Stimulated activated CD4-positive, alpha-beta T cell treated with anti-CD3 and anti-CD28 coated beads, Interleukin-1b, Interleukin-23, amount 100 ng/mL, for 1 hour (primary cell): ENCODE measurements around the gene SYNGAP1.

Experiments
- DNase-seq, 2 donors: peaks; one replicate each; pipeline ENCODE4 v3.0.0-alpha.2; 2020; ENCODE audit warnings: low read depth in 2 of 2

SYNGAP1 gene

DNA sequence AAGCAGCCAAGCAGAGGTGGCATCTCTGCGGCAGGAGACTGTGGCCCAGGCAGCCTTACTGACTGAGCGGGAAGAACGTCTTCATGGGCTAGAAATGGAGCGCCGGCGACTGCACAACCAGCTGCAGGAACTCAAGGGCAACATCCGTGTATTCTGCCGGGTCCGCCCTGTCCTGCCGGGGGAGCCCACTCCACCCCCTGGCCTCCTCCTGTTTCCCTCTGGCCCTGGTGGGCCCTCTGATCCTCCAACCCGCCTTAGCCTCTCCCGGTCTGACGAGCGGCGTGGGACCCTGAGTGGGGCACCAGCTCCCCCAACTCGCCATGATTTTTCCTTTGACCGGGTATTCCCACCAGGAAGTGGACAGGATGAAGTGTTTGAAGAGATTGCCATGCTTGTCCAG, 15.0 kb upstream of the SYNGAP1 start:
- no peak for DNase-seq

DNA sequence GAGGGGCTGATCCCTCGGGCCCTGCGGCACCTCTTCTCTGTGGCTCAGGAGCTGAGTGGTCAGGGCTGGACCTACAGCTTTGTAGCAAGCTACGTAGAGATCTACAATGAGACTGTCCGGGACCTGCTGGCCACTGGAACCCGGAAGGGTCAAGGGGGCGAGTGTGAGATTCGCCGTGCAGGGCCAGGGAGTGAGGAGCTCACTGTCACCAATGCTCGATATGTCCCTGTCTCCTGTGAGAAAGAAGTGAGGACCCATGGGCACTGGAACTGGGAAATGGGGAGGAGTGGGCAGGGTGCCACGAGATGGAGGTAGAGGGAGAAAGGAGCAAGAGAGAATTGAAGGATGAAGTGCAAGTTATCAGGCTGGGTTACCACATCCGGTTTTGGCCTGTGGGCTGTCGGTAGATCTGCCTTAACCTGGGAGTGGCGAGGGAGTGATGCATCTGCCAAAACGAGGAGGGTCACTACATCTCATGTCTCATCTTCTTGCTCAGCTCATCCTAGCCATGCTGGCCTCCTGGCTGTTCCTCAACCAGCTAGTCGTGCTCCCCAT, 14.4 kb upstream of the SYNGAP1 start:
- DNase-seq: no peak

DNA sequence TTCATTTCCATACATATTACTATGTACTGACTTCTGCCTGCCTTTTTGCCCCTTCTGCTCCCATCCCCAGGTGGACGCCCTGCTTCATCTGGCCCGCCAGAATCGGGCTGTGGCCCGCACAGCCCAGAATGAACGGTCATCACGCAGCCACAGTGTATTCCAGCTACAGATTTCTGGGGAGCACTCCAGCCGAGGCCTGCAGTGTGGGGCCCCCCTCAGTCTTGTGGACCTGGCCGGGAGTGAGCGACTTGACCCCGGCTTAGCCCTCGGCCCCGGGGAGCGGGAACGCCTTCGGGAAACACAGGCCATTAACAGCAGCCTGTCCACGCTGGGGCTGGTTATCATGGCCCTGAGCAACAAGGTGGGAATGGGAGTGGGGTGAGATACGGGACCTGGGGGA, 13.7 kb upstream of the SYNGAP1 start:
- DNase-seq: no peak

DNA sequence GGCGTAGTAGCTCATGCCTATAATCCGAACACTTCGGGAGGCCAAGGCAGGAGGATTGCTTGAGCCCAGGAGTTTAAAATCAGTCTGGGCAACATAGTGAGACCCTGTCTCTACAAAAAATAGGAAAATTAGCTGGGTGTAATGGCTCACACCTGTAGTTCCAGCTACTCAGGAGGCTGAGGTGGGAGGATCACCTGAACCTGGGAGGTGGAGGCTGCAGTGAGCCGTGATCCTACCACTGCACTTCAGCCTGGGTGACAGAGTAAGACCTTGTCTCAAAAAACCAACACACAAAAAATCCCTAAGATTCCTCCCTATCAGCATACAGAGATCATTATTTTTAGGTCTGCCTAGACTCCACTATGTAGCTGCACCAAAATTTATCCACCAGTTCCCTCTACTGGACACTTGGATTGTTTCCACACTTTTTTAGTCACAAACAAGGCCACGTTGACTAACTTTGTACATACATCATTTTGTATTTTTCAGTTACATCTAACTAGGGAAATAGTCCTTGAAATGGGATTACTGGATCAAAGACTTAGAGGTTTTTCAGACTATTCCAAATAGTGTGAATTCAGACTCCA, 12.6 kb upstream of the SYNGAP1 start:
- no peak for DNase-seq

DNA sequence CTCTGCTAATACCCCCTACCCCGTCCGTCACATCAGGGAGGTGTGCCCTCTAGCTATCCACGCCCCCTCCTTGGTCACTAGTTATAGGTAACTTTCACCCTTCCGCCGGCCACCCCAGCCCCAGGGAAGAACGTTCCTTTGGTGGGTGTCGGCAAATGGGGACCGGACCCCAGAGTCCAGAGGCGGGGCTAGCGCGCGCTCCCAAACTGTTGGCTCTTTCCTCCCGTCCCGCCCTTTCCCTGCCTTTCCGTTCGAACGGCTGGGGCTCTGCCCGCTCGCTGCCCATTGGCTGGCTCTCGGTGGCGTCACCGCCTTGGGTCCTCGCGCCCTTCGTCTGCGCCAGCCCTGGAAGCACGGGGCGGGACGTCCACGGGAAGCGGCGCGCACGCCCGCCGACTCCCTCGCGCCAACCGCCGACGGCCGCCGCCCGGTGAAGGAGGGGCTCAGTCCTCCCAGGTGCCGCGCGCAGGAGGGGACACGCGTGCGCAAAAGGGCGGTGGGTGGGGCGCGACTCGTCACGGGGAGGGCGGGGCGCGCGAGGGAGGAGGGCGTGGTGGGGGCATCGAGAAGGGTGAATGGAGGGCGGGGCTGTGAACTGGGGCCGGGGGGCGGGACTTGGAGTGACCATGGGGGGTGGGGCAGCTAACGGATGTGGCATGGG, 9.7 kb upstream of the SYNGAP1 start:
- peak; percentile 95 to 98 for DNase-seq

DNA sequence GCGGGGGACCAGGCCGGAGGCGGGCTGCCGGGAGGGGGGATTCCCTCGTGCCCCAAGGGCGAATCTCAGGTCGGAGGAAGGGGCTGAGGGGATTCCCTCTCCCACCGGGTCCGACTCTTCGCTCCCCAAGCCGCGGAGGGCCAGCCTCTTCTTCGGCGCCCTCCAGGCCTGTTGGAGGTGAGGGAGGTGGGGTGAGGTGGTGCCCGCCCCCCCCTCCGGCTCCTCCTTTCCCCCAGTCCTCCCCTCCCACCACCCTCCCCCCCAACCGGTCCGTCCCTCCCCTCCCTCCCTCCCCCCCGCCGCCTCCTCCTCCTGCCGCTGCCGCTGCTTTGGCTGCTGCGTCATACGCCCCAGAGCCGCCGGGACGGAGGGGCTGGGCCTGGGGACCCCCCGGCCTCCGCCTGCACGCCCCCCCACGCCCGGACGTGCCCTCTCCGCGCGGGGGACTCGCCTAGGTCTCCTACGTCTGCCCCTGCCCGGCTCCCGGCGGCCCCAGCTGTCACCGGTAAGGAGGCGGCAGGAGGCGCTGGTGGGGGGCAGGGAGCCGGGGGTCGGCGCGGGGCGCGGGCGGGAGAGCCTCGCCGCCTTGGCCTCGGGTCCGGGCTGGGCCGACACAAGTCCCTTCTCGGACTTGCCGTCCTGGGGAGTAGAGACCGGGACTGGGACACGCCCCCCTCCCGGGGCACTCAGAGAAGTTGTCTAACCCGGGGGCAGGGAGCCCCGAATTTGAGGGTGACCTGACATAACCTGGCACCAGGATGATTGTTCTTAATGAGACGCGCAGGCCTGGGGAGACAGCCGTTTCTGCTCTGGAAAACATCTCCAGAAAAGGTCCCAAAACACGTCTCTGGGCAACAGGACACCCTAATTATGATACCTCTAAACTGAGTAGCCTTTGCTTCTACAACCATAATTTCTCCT, 8.9 kb upstream of the SYNGAP1 start, which contains the start of gene PHF1:
TSS of gene PHF1 (plus strand) at position 304 of the 921 bp plus-strand sequence. CDS start 1,250 bp downstream, outside the sequence.
- DNase-seq: peak; percentile 60 to 74

DNA sequence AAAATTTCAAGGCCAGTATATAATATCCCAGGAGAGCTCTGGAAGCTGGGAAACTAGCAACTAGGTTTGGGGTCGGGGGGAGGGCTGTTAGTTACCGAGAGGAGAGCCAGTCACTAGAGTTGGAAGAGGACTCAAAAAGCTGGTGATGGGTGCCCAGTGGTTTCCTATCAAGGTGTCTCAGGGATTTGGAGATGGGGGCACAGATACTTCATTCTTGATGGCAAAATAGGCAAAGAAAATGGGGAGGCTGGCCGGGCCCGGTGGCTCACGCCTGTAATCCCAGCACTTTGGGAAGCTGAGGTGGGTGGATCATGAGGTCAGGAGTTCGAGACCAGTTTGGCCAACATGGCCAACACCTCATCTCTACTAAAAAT, 8.2 kb upstream of the SYNGAP1 start:
- no peak for DNase-seq

DNA sequence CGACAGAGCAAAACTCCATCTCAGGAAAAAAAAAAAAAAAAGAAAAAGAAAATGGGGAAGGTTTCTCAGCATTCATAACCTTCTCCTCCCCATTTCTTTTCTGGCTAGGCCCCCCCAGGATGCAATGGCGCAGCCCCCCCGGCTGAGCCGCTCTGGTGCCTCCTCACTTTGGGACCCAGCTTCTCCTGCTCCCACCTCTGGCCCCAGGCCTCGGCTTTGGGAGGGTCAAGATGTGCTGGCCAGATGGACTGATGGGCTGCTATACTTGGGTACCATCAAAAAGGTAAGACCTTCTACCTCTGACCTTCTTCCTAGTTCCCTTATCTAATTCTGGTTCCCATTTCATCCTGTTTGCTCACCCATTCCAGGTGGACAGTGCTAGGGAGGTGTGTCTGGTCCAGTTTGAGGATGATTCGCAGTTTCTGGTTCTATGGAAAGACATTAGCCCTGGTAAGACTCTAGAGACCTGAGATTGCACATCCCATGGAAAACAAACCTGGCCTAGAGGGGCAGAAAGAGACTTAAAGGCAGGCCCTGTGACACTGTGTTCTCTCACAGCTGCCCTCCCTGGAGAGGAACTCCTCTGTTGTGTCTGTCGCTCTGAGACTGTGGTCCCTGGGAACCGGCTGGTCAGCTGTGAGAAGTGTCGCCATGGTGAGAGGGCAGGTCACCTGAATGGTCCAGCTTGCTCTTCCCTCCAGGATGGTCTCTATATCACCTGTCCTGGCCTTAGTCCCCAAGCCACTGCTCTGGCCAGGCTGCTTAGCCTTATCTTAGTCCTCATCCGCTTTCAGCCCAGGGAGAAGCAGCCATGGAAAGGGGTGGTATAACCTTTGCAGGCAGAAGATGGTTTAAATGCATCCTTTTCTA, 7.5 kb upstream of the SYNGAP1 start:
- DNase-seq: no peak

DNA sequence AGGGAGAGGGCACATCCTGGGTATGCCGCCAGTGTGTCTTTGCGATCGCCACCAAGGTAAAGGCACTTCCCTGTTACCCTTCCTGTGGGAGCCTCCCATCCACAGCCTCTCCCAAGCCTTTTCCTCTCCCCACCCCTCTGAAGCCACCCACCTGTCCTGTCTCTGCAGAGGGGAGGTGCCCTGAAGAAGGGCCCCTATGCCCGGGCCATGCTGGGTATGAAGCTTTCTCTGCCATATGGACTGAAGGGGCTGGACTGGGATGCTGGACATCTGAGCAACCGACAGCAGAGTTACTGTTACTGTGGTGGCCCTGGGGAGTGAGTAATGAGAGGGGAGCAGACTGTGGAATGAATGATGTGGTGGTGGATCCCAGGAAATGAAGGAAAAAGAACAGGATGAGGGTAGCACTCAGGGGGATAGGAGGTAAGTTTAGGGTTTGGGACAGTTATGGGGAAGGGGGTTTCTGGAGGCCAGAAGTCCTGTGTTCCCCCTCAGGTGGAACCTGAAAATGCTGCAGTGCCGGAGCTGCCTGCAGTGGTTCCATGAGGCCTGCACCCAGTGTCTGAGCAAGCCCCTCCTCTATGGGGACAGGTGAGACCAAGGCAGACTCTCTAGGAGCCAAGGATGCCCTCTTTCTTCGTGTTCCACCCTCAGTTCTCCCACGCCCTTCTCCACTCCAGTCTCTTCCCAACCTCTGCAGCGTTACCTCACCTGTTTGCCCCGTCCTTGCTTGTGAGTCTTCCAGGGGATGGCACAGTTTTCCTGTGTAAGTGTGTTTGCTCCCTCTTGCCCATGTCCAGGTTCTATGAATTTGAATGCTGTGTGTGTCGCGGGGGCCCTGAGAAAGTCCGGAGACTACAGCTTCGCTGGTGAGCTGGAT, 6.4 kb upstream of the SYNGAP1 start:
- DNase-seq: no peak

DNA sequence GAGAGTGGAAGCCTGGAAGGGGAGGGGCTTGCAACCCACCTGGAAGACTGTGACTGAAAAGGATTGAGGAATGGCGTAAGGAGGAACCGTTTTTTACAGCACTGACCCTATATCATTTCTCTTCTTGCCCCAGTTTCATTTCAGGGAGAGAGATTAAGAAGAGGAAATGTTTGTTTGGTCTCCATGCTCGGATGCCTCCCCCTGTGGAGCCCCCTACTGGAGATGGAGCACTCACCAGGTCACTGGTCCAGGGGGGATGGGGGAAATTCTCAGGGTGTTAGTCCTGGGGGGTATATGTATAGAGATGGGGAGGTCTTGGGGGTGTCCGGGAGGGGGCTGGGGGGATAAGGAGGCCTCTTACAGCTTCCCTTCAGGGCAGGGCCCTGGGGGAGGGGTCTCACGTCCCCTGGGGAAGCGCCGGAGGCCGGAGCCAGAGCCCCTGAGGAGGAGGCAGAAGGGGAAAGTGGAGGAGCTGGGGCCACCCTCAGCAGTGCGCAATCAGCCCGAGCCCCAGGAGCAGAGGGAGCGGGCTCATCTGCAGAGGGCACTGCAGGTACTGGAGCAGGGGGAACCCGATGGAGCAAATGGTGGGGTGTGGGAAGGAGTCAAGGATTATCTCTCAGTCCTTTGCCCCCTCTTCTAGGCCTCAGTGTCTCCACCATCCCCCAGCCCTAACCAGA, 5.1 kb upstream of the SYNGAP1 start:
- DNase-seq: no peak

DNA sequence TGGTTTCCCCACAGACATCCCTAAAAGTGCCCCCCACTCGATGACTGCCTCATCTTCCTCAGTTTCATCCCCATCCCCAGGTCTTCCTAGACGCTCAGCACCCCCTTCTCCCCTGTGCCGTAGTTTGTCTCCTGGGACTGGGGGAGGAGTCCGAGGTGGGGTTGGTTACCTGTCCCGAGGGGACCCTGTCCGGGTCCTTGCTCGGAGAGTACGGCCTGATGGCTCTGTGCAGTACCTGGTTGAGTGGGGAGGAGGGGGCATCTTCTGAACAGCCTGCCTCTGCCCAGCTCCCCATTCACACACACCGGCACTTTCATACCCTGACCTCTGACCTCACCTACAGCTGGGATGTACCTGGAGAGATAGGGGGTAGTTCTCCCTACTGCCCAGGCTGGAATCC, 4.0 kb upstream of the SYNGAP1 start:
- DNase-seq: no peak

DNA sequence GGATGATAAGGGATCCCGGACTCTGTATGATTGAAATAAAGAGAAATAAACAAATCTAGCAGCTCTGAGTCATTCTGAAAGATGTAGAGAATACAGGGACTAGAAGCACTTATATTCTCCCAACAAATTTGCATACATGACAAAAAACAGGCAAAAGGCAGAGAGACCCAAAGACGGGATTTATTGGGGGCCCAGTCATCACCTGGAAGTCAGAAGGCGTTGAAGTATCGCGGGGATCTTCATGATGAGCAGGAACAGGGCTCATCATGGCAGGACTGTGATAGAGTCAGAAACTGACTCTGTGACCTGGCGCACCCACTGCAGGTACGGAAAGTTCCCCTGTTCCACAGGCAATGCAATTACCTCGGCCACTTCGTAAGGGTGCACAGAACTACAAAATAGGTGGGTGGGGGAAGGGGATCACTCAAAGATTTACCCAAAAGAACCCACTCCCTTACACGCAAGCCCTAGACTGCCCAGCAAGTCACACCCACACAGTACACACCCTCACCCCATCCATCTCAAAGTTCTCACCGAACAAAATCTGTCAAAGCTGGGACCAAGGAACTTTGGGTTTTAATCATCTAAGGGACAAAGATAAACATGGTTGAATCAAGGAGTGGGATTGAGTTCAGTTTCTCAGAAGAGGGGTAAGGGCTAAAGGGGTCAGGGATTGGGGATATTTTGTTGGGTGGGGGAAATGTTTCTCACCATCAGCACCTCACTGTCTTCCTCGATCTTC, 3.3 kb upstream of the SYNGAP1 start:
- no peak for DNase-seq

DNA sequence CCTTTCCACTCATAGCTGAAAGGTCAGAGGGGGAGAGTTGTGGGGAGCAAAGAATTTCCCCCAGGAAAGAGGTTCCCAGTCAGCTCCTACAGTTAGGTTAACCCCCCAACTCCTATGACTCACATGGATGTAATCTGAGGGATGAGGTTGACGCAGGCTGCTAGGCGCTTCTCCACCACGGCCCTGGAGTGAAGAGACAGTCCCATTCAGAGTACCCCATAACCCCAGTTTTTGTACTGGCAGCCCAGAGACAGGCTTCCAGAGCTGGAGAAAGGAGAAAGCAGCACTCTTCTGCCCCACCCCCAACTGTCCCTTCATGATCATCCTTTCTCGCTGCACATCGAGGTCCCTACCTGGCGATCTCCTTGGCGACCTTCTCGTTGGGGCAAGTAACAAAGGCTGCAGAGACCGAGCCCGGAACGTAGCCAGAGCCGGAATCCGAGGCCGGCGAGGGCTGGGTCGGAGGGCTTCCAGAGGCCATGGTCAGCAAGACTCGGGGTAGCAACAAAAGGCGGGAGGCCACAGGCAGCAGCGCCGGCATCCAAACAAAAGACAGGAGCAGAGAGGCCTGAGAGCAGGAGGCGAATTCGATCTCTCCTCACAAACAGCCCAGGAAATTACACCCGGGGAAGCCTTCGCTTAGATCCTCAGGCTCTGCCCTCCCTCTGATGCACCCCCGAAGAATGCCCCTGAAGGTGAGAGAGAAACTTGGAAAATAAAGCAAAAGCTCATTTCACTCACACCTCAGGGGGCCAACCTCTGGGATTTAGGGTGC, 2.5 kb upstream of the SYNGAP1 start:
- no peak for DNase-seq

DNA sequence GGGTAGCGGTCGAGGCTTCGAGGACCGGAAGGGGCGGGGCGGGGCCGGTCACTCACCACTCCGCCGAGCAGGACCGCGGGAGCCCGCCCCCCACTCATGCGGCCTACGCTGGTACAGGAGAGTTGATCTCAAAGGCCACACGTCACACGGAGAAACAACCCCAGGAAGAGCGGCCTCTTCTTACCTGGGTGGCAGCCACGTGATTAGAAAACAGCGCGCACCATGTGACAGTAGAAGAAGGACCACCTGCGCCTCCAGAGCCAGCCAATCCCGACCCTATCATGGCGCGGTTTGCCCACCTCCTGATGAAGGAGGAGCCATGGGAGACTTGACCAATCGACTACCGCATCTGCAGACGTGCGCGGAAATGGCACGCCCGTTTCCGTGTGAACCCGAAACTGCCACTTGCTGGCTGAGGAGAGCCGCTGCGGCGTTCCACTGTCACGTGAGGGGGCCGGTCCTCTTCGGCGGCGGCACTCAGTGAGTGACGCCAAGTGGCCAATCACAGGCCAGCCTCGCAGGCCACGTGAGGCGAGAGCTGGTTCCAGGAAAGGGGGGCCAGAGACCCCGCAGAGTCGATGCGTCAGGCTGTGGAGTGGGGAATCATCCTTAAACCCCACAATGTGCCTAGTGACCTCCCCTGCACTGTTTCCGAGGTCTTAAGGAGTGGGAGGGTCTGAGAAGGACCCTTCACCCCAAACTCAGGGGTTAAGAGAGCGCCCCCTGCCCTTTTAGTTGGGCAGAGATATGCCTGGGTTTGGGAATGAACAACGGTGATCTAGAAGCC, 1.8 kb upstream of the SYNGAP1 start, which contains the start of gene CUTA:
TSS of gene CUTA (minus strand) at position 205 of the 787 bp plus-strand sequence. CDS start at position 98, 107 bp downstream.
- DNase-seq: peak; percentile 87 to 98

DNA sequence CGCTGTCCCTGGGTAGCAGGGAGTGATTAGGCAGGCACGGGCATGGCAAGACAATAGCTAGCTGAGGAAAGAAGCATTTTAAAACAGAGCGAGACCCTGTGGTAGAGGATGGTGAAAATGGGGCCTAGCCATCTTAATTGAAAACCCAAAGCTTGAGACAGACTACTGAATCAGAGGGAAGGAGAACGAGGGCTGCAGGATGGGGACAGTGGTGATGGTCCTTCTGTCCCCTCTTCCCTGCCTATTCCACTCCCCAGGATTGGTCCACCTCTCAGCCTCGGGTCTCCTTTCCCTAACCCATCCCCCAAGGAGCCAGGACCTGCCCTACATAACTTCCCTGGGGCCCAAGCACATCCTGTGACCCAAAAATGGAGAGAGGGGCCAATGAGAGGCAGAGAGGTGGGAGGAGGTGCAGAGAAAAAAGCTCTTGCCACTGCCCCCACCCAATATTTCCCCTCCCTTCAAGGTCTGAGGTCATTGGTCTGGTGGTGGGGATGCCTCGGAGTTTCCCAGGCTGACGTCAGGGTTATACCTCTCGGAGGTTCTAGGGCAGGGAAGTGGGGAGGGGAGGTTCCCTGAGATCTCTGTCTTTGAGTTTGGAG, 1.1 kb upstream of the SYNGAP1 start:
- DNase-seq: no peak

DNA sequence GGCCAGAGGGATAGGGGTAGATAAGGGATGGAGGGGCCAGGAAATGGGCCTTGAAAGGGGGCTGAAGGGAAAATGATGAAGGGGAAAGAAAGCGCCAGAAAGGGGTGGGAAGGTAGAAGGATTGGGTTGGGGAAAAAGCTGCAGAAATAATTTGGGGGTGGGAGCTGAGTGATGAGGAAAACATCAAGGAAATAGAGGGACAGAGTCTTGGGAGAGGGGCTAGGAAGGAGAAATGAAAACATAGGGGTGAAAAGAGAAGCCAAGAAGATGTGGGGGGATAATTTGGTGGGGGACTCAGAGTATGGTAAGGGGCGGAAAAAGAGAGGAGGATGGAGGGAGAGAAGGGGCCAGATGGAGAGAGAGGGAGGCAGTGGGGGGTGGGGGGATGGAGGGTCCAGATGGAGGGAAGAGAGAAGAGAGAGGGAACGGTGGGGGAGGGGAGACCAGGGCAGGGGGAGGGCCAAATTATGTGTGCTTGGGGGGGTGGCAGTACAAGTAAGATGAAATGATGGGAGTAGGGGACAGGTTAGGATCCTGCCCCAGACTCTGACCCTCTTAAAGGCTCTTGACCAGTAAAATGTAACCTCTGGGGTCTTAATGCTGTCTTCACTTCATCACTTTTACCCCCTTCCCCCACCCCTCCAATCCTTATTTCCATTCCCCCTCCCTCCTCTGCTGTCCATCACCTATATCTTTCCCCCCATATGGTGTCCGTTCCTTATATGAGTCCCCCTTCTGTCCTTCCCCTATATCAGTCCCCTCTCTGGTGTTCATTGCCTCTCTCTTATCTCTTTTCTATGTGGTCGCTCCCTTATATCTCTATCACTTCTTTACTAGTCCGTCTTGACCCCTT, 852 bp downstream of the SYNGAP1 start:
- no peak for DNase-seq
